Measurements from ENCODE around the gene CHKA. TPM values are rescaled to one million over a fixed set of nuclear protein-coding genes. Genes with fewer than 3 reads are reported as not detected.
A peak's percentile ranks its signal among the peaks of the same experiment; 100 is the strongest.

Gene CHKA
- total RNA-seq, 4 donors from 2014 or later, result 1.1 to 13.0 (median 4.2) TPM

- peaks cover 10 to 66% (median 14%) of the 10 kb centered on the region in 3 donors for H3K4me1 ChIP-seq
- TF ChIP-seq CTCF (IDR thresholded peaks at IDR 0.05) (no peak), POLR2A (IDR thresholded peaks at IDR 0.05) (no peak)
- peak overlapping the region in 3 of 4 donors; percentile 0 to 89 (median 74) for H3K4me3 ChIP-seq
- no peaks in the 10 kb centered on the region for H3K36me3 ChIP-seq
- peak overlapping the region; percentile 20 to 98 (median 79) for H3K27ac ChIP-seq
- H3K9me3 ChIP-seq, result no peaks in the 10 kb centered on the region
- no peak for DNase-seq
- H3K27me3 ChIP-seq, result no peaks in the 10 kb centered on the region
- 43 to 68% methylated on average over 4 of the region's 4 CpGs for WGBS, 2 donors
- intact Hi-C loops (cut with DNase I), result no loop called here
Measured at GRCh38 chr11:68118706-68119448, 2.3 kb downstream of the CHKA start.

- Histone ChIP-seq H3K27ac (peak overlapping the region in 3 of 4 donors; percentile 79 to 98 (median 79)), H3K27me3 (no peaks in the 10 kb centered on the region), H3K4me3 (peak overlapping the region in 1 of 4 donors; percentile 89), H3K9me3 (no peaks in the 10 kb centered on the region), H3K4me1 (peaks cover 10 to 66% (median 14%) of the 10 kb centered on the region in 3 donors), H3K36me3 (no peaks in the 10 kb centered on the region)
- intact Hi-C loops (cut with DNase I), result no loop called here
- TF ChIP-seq CTCF (IDR thresholded peaks at IDR 0.05) (no peak), POLR2A (IDR thresholded peaks at IDR 0.05) (no peak)
- 89 to 91% methylated on average over 11 of the region's 11 CpGs for WGBS, 2 donors
- no peak for DNase-seq
Measured at GRCh38 chr11:68117853-68118470, 3.2 kb downstream of the CHKA start.

- H3K4me1 ChIP-seq, result peaks cover 7 to 62% (median 10%) of the 10 kb centered on the region in 3 donors
- no peaks in the 10 kb centered on the region for H3K36me3 ChIP-seq
- no peak for DNase-seq
- peak overlapping the region in 1 of 4 donors; percentile 98 for H3K27ac ChIP-seq
- H3K9me3 ChIP-seq, result no peaks in the 10 kb centered on the region
- intact Hi-C loops (cut with DNase I), result no loop called here
- no peak for TF ChIP-seq CTCF (IDR thresholded peaks at IDR 0.05)
- TF ChIP-seq POLR2A (IDR thresholded peaks at IDR 0.05), result no peak
- H3K4me3 ChIP-seq, result no peak overlapping the region
- WGBS, 2 donors, result 62 to 80% methylated on average over 3 of the region's 3 CpGs
- H3K27me3 ChIP-seq, result no peaks in the 10 kb centered on the region
Measured at GRCh38 chr11:68116974-68117373, 4.2 kb downstream of the CHKA start.

- Histone ChIP-seq H3K27ac (peak overlapping the region in 2 of 4 donors; percentile 8 to 33), H3K36me3 (no peaks in the 10 kb centered on the region), H3K27me3 (no peaks in the 10 kb centered on the region), H3K4me3 (no peak overlapping the region), H3K9me3 (no peaks in the 10 kb centered on the region), H3K4me1 (peaks cover 4 to 56% (median 7%) of the 10 kb centered on the region in 3 donors)
- DNase-seq, result no peak
- 73 to 83% methylated on average over 4 to 7 of the region's 7 CpGs for WGBS, 2 donors
- intact Hi-C loops (cut with DNase I), result no loop called here
- TF ChIP-seq CTCF (IDR thresholded peaks at IDR 0.05) (no peak), POLR2A (IDR thresholded peaks at IDR 0.05) (no peak)
Measured at GRCh38 chr11:68116126-68116525, 5.1 kb downstream of the CHKA start.

GRCh38 chr11:68115285-68115684, 5.9 kb downstream of the CHKA start:
- peak in 1 of 4 donors; percentile 27 for TF ChIP-seq POLR2A (IDR thresholded peaks at IDR 0.05)
- TF ChIP-seq CTCF (IDR thresholded peaks at IDR 0.05), result no peak
- Histone ChIP-seq H3K27ac (peak overlapping the region in 1 of 4 donors; percentile 33), H3K4me3 (no peak overlapping the region), H3K36me3 (no peaks in the 10 kb centered on the region), H3K27me3 (no peaks in the 10 kb centered on the region), H3K9me3 (no peaks in the 10 kb centered on the region), H3K4me1 (peaks cover 2 to 54% (median 7%) of the 10 kb centered on the region in 3 donors)
- intact Hi-C loops (cut with DNase I), result no loop called here
- DNase-seq, result no peak
- 73 to 86% methylated on average over 1 of the region's 1 CpG for WGBS, 2 donors
